GM19372 (cell line): ENCODE measurements around the gene RAI1.

Experiments
- ATAC-seq: cut with Tn5 transposase; IDR thresholded peaks from one replicate; pipeline ENCODE4 v1.9.1; 2021; ENCODE audit warnings: mild to moderate bottlenecking, low read depth, moderate library complexity; ENCODE audit not compliant: unreplicated experiment

RAI1 gene

DNA sequence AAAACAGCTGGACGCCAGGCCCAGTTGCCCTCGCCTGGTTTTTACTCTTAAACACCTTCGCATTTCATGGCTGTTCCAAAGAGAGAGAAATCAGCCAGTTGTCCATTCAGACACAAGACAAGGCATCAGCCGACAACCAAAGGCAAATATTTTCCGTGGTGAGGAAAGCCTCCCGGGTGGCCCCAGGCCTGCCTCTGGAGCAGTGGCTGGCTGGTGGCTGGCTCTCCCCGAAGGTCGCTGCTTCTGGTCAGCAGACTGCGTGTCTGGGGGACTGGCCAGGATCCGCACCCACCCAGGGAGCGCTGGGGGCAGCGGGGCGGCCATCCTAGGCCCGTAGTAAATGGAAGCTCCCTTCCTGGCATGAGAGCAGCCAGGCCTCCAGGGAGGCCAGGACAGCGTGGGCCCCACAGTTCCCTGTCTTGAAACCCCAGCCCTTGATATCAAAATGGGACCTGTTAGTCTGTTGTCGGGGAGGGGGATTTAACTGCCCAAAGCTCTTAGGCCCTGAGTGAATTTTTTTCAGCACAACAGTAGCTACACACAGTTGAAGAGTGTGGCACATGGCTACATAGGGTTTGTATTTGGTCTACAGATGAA, 97.9 kb downstream of the RAI1 start:
- ATAC-seq: no peak

DNA sequence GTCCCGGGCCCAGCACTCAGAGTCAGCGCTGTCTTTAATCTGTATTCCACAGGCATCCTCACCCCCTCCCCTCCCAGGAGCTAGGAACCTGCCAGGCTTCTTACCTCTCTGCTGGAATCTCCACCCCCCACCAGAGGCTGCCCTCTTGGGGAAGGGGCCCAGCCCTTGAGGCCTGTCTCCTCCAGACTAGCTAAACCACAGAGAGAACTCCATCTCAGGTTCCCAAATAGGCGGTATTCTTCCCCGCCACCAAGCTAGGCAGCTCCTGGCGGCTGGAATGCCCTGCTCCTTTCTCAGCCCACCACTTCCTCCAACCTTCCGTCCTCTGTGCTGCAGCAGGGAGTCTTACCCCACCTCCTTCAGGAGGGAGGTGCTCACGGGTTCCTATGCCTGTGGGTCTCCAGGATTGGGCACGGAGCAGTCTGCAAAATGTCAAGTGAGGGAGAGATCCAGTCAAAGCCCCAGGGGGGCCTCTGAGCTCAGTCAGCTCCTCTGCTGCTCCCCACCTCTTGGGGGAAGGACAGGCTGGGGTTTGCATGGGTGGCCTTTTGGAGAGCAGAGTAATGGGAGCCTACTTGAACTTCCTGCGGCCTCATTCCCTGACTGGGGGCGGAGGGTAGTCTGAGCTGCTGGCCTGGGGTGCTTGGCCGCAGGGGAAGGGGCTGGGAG, 99.8 kb downstream of the RAI1 start:
- no peak for ATAC-seq

DNA sequence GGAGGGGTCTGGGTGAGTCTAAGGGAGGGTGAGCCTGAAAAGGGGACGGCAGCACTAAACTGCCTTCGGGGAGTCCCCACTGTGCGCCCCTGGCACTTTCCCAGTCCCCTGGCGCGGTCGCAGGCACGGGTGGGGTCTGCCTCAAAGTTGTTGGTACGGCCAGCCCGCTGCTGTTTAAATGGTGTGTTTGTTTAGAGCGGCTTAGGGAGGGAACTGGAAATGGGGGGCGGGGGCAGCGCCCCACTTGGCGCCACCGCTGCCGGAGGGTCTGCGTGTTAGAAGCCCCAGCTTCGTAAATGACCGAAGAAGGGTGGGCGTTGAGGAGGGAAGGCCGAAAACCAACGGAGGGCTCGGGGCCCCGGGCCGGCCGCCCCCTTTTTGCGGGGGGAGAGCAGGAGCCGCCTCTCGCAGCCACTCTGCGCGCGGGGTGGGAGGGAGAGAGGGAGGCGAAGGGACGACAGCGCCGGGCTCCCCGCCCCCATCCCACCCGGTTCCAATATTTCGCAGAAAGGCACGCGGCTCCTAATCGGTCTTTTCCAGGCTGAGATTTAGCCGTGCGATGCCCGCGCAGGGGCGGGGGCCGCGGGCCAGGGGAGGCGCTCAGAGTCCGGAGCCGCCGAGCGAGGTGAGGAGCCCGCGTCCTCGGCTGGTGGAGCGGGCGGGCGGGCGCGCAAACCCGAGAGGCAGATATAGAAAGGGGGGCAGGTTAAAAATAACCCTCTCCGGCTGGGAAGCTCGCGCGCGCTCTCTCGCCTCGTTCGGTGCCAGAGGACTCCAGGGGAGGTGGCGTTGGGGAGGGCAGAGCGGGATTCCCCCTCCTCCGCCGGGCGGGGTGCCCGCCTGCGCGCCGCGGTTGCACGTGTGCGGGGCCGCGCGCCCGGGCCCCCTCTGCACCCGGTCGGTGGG, 100.6 kb downstream of the RAI1 start:
- no peak for ATAC-seq

DNA sequence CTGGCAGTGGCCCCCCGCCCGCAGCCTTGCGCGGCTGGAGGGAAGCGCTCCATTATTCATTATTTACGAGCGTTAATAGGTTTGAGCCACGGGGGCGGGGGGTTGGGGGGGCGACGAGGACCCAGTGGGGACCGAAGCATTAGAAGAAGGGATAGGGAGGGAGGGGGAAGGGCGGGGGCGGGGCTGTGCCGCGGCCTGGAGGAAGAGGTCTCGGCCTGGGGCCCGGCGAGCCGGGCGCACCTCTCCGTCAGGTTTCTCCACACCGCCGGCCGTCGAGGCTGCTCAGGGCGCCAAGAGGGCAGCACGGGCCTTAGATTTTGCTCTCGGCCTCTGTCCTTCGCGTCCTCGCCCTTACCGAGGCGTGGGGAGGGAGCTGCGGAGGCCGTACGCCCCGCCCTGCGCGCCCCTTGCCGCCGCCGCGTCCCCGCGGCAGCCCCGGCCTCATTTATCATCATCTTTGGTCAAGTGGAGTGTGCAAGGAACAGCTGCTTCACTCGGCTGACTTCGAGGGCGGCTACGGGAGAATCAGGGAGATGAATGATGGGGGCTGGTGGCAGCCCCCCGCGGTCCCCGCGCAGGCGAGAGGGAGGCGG, 101.4 kb downstream of the RAI1 start:
- ATAC-seq: no peak

DNA sequence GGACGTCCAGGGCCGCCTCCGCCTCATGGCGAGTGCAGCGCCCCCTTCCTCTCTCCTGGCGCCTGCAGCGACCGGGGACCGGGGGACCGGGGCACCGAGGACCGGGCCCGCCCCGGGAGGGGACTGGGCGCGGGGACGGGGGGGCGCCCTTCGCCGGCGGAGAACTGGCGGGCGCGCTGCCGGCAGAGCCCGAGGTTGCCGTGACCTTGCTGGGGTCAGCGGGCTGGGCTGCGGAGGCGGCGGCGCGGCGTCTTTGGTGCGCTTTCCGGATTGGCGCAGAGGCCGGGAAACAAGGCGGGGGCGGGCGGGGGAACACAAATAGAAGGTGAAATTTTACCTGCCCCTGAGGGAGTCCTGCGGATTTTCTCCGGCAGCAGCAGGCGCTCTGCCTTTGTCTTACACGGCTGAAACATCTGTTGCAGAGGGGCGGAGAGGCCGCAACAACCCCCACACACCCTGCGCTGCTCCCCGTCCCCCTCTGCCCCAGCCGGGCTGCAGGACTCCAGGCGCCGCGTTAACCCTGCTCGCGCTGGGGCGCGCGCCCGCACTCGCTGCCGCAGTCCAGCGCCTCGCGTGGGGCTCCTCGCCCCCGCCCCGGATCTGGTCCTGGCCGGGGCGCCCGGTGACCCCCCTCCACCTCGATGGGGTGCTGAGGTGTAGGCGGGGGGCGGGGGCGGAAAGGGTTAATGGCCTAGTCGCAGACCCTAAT, 102.0 kb downstream of the RAI1 start:
- no peak for ATAC-seq

DNA sequence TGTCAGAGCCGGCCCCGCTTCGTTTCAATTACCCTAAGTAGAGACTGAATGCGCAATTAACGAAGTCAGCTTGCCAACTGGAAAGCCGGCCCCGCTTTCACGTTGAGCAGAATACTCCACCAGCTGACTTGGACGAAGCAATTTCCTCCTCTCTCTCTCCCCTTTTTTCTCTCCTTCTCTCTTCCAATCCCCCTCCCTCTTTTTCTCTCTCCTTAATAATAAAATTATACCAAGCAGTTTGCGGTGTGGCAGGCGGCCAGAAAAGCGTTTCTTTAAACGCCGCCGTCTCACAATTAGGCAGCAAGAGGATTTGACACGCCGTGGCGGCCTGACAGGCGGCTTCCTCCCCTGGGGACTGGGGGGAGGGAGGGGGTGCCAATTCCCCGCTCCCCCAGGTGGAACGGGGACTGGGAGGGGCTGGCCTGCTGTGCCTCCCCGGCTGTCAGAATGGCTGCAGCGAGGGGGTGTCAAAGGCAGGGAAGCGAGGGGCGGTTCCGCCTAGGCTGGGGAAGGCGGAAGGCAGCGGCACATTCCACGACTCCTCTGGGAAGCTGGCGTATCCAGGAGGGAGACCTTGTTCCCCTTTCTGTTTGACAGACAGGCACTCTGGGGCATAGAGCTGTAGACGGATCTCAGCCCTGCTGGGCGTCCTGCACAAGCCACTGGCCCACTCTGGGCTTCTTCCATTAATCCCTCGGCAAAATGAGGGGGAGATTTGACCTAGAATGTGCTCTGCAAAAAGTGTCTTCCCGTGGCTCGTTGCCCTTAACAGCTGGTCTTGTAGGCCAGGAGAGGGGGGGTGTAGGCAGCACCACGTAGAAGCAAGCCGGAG, 102.8 kb downstream of the RAI1 start:
- no peak for ATAC-seq

DNA sequence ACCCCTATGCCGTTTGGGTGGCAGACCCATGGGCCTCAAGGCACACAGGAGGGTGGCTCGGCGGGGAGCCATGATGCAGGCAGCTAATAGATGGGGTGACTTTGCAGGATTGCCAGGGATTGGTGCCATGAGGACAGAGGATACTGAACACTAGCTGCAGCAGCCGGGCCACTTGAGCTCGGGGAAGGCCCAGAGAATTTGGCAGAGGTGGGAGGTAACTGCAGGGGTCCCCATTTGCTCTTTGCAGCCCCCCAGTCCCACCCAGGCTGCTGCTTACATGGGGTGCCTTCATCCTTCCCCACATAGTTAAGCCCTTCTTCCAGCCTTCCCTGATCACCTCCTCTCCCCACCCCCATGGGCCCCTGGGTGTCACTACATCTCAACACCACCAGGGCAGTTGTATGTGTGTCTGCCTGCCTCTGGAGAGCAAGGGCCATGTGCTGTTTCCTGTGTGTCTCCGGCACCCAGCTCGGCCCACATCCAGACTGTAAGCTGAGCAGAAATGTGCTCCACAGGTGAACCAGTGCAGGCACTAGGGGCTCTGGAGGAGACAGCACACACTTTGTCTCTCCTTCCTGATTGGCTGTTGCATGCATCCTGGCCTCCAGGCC, 103.5 kb downstream of the RAI1 start:
- ATAC-seq: no peak

DNA sequence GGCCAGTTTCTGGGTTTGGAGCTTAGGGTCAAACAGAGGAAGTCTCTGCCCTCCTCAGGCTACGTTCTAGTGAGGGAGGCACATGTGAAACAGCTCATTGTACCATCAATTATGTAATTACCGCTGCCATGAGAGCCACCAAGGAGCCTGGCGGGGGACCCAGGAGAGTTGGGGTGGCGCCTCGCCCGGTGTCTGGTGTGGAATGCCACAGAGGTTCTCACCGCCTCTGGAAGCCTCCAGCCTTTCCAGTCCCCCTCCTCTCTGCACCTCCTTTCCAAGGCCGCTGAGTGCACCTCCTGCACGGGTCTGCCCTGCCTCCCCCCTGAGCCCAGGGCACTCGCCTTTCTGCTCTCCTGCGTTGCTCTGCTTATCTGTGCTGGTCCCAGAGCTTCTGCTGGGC, 104.1 kb downstream of the RAI1 start:
- ATAC-seq: no peak

DNA sequence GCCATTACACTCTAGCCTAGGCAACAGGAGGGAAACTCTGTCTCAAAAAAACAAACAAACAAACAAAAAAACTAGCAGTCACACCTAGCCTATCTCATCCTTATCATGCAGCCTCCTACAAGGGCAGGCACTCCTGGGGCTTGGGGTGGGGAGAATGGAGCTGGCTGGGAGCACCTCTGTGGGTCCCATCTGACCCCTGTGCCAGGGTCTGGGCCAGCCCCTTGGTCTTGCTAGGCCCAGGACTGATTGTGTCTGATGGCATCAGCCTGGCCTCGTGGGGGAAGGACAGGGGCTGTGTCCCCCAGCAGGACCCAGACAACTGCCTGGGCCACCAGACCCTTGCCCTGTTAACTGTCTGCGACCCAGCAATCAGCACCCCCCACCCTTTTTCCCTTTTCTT, 105.7 kb downstream of the RAI1 start:
- ATAC-seq: no peak

DNA sequence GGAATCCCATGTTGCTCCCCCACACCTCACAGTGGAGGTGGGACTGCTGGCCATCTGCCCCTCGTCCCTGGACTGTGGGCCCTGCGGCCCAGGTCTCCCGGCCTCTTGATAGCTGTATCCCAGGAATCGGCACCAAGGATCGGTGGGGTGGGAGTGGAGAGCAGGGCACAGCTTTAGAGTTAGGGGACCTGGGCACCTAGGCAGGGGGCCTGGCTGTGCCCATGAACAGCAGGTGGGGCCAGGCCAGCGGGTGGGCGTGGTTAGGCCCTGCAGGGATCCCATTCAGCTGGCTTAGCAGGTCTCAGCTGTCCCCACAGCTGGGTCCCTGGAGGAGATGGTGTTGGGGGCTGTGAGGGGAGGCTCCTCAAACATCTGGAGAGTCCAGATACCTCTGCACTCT, 106.3 kb downstream of the RAI1 start:
- no peak for ATAC-seq

DNA sequence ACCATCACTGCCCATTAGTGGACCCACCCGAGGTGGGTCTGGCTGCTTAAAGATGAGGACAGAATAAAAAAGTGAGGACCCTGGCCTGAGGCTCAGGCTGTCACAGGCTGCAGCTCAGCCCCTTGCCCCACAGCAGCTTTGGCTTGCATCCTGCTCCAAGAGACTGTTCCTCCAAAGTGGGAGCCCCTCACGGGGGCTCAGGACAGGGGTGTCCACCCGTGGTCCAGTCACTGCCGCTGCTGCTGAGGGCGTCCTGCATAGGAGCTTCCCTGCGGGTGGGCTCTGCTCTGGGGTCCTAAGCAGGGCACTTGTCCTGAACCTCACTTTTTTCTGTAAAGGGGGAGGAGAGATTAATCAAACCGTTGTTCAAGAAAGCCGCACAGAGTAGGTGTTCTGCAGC, 107.7 kb downstream of the RAI1 start:
- no peak for ATAC-seq

DNA sequence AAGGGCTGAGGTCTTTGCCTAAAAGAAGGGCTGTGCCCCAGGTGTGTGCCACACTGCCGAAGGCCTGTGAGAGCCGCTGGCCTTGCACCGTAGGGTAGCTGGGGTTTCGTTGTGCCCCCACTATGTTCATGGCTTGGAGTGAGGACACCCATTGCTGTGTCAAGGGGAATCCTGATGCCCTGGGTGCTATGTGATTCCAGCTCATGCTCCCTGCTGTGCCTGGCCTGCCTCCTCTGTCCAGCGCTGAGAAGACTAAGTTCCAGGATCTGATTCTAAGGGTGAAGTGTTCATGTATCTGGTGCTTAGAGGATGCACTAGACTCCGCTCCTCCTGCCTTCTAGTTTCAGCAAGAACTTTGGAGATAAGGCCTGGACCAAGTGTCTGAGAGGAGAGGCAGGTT, 108.2 kb downstream of the RAI1 start:
- no peak for ATAC-seq

DNA sequence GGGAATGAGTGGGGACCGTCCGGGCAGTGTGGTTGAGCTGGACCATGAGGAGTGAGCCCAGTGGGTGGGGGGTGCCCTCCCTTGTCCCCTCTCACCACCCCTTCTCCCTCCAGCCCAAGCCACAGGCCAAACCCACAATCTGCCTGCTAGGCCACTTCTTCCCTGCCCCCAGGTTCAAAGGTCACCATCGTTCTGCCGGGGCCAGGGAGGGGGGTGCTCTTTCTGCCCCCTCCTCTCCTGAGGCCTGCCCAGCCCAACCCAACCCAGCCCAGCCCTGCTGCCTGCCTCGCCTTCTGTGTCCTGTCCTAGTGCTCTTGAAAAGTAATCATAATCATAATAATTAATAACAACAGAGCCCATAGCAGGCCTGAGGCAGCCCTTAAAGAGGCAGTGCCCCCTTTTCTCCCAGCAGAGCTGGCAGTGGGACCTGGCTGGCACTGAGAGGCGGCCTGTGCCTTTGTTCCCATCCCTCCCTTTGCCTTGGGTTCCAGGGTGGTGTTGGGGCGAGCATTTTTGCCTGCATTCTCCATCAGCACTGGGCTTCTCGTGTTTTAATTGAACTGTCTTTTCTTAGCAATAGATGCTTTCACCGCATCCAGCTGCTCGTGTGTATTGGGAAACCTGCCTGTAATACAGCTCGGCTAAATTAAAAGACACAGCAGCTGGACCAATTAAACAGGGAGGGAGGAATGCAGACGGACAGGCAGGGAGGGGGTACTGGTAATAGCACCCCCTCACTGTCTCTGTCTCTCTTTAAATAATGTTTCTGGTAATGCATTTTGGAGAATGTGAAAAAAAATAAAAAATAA, 108.8 kb downstream of the RAI1 start:
- no peak for ATAC-seq

DNA sequence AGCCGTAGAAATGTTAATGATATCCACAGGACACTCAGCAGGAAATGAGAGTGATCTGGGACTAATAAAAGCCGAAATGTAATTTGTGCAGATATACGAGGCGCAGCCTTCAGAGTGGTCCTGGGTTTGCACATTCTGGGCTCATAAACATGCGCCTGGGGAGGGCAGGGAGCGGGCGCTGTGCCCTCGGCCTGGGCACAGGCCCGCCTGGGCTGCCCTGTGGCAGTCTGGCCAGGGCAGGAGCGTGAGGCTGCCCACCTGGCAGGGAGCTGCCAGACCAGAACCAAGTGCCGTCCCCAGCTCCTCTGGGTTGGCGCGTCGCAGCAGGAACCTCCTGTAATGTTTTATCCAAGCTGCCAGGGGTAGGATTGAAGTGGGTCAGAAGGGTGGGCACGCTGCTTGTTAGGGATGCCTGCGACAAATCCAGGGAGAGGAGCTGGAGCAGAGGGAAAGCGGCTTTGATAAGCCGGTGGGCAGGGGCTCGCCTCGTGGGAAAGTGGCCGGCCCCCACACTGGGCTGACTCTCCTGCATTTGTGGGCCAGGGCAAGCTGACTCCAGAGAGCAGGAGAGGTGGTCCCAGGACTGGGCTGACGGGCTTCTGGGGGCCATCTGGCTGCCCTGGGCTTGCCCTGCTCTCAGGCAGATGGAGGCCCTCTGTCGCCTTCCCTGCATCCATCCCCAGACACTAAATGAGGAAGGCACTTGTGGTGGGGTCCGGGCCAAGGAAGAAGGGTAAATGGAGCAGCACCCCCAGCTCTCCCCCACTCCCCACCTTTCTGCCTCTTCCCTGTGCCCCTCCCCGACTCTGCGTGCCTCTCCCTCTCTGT, 109.6 kb downstream of the RAI1 start:
- ATAC-seq: no peak

DNA sequence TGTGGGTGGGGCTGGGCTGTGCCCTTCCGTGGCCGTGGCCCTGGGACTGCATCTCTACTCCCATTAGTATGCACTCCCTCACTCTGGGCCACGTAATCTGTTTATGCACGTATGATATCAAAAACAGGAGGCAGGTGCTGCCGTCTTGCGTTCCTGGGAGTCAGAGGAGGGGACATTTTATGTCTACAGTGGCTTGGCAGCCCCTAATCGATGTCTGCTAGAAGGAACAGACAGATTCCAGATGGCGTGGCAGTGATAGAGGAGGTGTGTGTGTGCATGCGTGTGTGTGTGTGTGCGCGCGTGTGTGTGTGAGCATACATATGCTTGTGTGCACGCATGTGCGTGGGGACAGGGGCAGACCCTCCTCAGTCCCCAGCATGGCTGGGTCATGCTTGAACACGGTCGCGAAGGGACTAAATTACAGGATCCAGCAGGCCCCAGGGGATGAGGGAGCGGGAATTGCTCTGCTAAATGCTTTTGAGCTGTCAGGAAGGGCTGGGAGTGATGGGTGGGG, 110.8 kb downstream of the RAI1 start:
- no peak for ATAC-seq

DNA sequence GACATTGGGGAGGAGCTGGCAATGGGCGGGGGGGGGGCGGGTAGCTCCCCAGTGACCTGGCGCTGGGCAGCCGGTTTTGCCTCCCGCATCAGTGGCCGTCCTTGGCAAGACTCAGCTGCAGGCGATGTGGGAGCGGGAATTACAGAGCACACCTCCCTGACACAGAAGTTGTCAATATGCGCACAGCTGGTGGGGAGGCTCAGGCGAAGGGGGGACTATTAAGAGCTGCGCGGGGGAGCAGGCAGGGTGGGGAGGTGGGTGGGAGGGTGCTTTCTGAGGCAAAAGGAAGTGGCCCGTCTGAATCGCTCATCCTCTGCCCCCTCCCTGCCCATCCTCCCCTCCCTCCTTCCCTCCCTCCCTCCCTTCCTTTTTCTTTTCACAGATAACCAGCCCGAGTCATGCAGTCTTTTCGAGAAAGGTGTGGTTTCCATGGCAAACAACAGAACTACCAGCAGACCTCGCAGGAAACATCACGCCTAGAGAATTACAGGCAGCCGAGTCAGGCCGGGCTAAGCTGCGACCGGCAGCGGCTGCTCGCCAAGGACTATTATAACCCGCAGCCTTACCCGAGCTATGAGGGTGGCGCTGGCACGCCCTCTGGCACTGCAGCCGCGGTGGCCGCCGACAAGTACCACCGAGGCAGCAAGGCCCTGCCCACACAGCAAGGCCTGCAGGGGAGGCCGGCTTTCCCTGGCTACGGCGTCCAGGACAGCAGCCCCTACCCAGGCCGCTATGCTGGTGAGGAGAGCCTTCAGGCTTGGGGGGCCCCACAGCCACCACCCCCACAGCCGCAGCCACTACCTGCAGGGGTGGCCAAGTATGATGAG, 111.5 kb downstream of the RAI1 start:
- ATAC-seq: no peak
